ENCODE results near the gene PPP2R5E.

Gene PPP2R5E

GRCh38 chr14:63483315-63483714 is 59.9 kb downstream of the PPP2R5E start:
- DNase-seq (ENCODE audit: low read depth), result no peak
- no peak for TF ChIP-seq CTCF (conservative IDR thresholded peaks at IDR 0.05; ENCODE audit: low read length)
- H3K4me3 ChIP-seq (ENCODE audit: low read length), result no peak overlapping the region

GRCh38 chr14:63480599-63480998 is 62.6 kb downstream of the PPP2R5E start:
- no peak overlapping the region for H3K4me3 ChIP-seq (ENCODE audit: low read length)
- TF ChIP-seq CTCF (conservative IDR thresholded peaks at IDR 0.05; ENCODE audit: low read length), result no peak
- no peak for DNase-seq (ENCODE audit: low read depth)

DNA sequence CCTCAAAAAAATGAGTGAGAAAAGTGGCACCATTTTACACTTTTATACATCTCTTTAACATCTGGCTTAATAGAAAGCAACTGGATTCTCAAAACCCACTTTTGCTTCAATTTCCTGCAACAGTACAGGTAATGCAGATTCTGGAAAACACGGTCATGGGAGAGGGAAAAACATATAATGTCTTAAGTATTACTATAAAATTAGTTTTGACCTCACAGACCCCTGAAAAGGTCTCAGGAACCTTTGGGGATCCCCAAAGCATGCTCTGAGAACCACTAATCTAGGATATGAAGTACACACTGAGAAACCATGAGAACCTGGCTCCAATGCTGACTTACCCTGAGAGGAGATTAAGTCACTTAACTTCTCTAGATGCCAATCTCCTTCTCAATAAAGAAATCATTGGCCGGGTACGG is 64.7 kb downstream of the PPP2R5E start:
- no peak for DNase-seq (ENCODE audit: low read depth)
- H3K4me3 ChIP-seq (ENCODE audit: low read length), result no peak overlapping the region
- no peak for TF ChIP-seq CTCF (conservative IDR thresholded peaks at IDR 0.05; ENCODE audit: low read length)

DNA sequence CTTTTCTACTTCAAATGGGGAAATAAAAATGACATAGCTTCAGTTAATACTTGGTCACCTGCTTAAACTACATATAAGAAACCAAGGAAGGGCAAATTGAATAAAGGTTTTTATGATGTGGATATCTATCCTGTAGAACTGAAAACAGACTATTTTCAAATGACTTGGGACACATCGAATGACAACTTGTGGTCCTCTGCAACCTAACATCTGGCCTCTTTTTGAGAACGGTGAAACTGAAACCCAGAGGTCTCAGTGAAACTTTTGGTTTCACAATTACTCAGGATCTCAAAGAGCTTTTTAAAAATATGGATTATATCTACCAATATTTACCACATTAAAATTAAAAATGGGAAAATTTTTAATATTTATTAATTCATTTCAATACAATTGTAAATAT is 65.2 kb downstream of the PPP2R5E start:
- H3K4me3 ChIP-seq (ENCODE audit: low read length), result peak overlapping the region; percentile 3; the same call in 1 of the 2 replicates
- no peak for TF ChIP-seq CTCF (conservative IDR thresholded peaks at IDR 0.05; ENCODE audit: low read length)
- DNase-seq (ENCODE audit: low read depth), result no peak

DNA sequence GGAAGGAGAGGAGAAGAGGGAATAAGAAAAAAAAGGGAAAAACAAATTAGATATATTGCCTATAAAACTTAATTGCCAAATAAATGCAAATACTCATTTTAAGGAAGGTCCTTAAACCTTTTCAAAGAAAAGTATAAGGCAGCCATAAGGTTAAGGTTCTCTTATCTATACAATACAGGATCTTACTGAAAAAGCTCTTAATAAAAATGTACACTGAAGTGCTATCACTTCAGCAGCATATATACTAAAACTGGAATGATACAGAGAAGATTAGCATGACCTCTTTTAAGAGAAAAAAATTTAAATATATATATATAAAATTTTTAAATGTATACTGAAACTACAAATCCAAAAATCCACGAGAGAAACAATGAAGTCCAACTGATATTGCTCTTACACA is 65.6 kb downstream of the PPP2R5E start:
- no peak for DNase-seq (ENCODE audit: low read depth)
- no peak for TF ChIP-seq CTCF (conservative IDR thresholded peaks at IDR 0.05; ENCODE audit: low read length)
- no peak overlapping the region for H3K4me3 ChIP-seq (ENCODE audit: low read length)

DNA sequence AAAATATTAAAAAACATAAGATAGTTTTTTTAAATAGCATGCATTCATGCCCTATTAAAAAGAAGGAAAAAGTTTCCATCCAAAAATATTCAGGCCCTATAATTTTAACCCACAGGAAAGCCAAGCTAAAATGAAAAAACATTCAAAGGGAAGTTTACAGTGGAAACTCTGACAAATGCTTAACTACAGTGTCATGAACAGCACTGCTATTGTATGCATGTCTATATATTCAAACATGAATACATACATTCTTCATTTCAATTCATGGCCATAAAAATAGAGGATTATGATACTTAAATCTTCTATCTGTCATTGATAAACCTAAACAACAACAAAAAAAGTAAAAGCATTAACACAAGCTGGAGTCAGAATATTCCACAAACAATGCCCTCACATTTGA is 67.4 kb downstream of the PPP2R5E start:
- no peak for TF ChIP-seq CTCF (conservative IDR thresholded peaks at IDR 0.05; ENCODE audit: low read length)
- no peak for DNase-seq (ENCODE audit: low read depth)
- H3K4me3 ChIP-seq (ENCODE audit: low read length), result no peak overlapping the region

DNA sequence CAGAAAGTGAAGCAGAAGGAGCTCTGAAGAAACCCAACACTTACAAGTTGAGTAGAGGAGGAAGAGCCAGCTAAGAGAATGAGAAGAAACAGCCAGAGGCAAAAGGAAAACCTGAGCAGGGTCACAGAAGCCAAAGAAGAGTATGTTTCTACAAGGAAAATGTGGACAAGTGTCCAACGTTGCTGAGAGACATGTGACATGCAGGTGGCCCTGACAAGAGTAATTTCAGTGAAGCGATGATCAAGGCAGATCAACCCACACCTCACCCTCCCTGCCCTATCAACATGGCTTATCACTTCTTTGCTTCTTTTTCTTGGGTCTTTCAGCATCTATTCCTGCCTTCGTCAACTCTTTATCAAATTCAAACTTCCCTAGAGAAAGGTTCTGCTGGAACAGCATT is 68.3 kb downstream of the PPP2R5E start:
- no peak for DNase-seq (ENCODE audit: low read depth)
- H3K4me3 ChIP-seq (ENCODE audit: low read length), result no peak overlapping the region
- no peak for TF ChIP-seq CTCF (conservative IDR thresholded peaks at IDR 0.05; ENCODE audit: low read length)

Measured in AG10803 (cell line).